ENCODE results near the gene RTP2. TPM values are rescaled to one million over a fixed set of nuclear protein-coding genes. Genes with fewer than 3 reads are reported as not detected.

Gene RTP2
- total and polyA plus RNA-seq, 2 donors (not counting 1 experiment from before 2014, with no cell fraction given), result not detected

- Histone ChIP-seq H3K4me3 (ENCODE audit: control extremely low read depth in 1 of 5, extremely low read depth in 1 of 5, insufficient read depth in 1 of 5, low read depth in 2 of 5, low read length in 4 of 5) (no peak overlapping the region), H2AFZ (ENCODE audit: insufficient read depth, low read depth, low read length, poor library complexity, severe bottlenecking) (no peak overlapping the region), H3K36me3 (replicated peaks in 1 of 2; ENCODE audit: control extremely low read depth in 1 of 2, control insufficient read depth in 1 of 2, extremely low read depth in 1 of 2, insufficient read depth in 2 of 2, low read length in 1 of 2) (peaks cover 2 to 45% of the 10 kb centered on the region in 2 experiments), H3K4me2 (replicated peaks; ENCODE audit: low read depth, low read length, poor library complexity, severe bottlenecking) (no peak overlapping the region), H3K27ac (ENCODE audit: low read length in 2 of 2) (no peak overlapping the region), H4K20me1 (ENCODE audit: control insufficient read depth, insufficient read depth, low read length, poor library complexity, severe bottlenecking) (no peaks in the 10 kb centered on the region), H3K9me3 (ENCODE audit: control extremely low read depth in 1 of 3, control insufficient read depth in 2 of 3, insufficient read depth in 1 of 3, low read length in 2 of 3) (no peaks in the 10 kb centered on the region), H3K4me1 (ENCODE audit: control insufficient read depth in 2 of 2, insufficient read depth in 2 of 2, low read length in 2 of 2) (no peaks in the 10 kb centered on the region), H3K27me3 (replicated peaks in 1 of 4; ENCODE audit: control extremely low read depth in 1 of 4, control insufficient read depth in 3 of 4, insufficient read depth in 4 of 4, low read length in 3 of 4) (no peaks in the 10 kb centered on the region), H3K9ac (ENCODE audit: low read length) (no peak overlapping the region), H3K79me2 (ENCODE audit: control insufficient read depth, insufficient read depth, low read length) (no peaks in the 10 kb centered on the region)
- no peaks in the 10 kb centered on the region for H3K4me1 Mint-ChIP-seq
- no peaks in the 10 kb centered on the region for H3K9me3 Mint-ChIP-seq (ENCODE audit: insufficient read depth)
- ChIA-PET CTCF (interaction anchor here (0.5 to 3.9 kb wide), 5 partner anchors 9 to 1233 kb away, joined by 3 to 15 read pairs (median 3); no protein-coding TSS in a partner anchor), POLR2A (no interaction called here)
- H3K27me3 Mint-ChIP-seq, result no peaks in the 10 kb centered on the region
- no peak overlapping the region for H3K27ac Mint-ChIP-seq
- ATAC-seq (ENCODE audit: low read depth), result no peak
- TF ChIP-seq CTCF (IDR thresholded peaks at IDR 0.05), result no peak
- TF ChIP-seq EZH2 (IDR thresholded peaks at IDR 0.05; ENCODE audit: borderline replicate concordance, insufficient read depth, low read depth, low read length, poor library complexity, severe bottlenecking), result no peak
- intact Hi-C loops (cut with micrococcal nuclease), result no loop called here
- WGBS (ENCODE audit: insufficient coverage), result 98% methylated on average over 6 of the region's 8 CpGs
- no peak overlapping the region for H3K4me3 Mint-ChIP-seq
- DNase-seq, result no peak
Observed at GRCh38 chr3:187721055-187721454, 18.7 kb upstream of the RTP2 start.

- Histone ChIP-seq H2AFZ (ENCODE audit: insufficient read depth, low read depth, low read length, poor library complexity, severe bottlenecking) (no peak overlapping the region), H3K4me2 (replicated peaks; ENCODE audit: low read depth, low read length, poor library complexity, severe bottlenecking) (no peak overlapping the region), H3K4me3 (ENCODE audit: control extremely low read depth in 1 of 5, extremely low read depth in 1 of 5, insufficient read depth in 1 of 5, low read depth in 2 of 5, low read length in 4 of 5) (no peak overlapping the region), H3K4me1 (ENCODE audit: control insufficient read depth in 2 of 2, insufficient read depth in 2 of 2, low read length in 2 of 2) (no peaks in the 10 kb centered on the region), H3K9me3 (ENCODE audit: control extremely low read depth in 1 of 3, control insufficient read depth in 2 of 3, insufficient read depth in 1 of 3, low read length in 2 of 3) (no peaks in the 10 kb centered on the region), H3K9ac (ENCODE audit: low read length) (no peak overlapping the region), H3K36me3 (replicated peaks in 1 of 2; ENCODE audit: control extremely low read depth in 1 of 2, control insufficient read depth in 1 of 2, extremely low read depth in 1 of 2, insufficient read depth in 2 of 2, low read length in 1 of 2) (peaks cover 2 to 38% of the 10 kb centered on the region in 2 experiments), H4K20me1 (ENCODE audit: control insufficient read depth, insufficient read depth, low read length, poor library complexity, severe bottlenecking) (no peaks in the 10 kb centered on the region), H3K79me2 (ENCODE audit: control insufficient read depth, insufficient read depth, low read length) (no peaks in the 10 kb centered on the region), H3K27me3 (replicated peaks in 1 of 4; ENCODE audit: control extremely low read depth in 1 of 4, control insufficient read depth in 3 of 4, insufficient read depth in 4 of 4, low read length in 3 of 4) (no peaks in the 10 kb centered on the region), H3K27ac (ENCODE audit: low read length in 2 of 2) (no peak overlapping the region)
- H3K4me1 Mint-ChIP-seq, result no peaks in the 10 kb centered on the region
- ChIA-PET POLR2A (no interaction called here), CTCF (interaction anchor here (1.6 to 11.0 kb wide), 4 partner anchors 12 to 1234 kb away, joined by 3 to 184 read pairs (median 28); no protein-coding TSS in a partner anchor)
- ATAC-seq (ENCODE audit: low read depth) (no peak), DNase-seq (no peak)
- H3K27me3 Mint-ChIP-seq, result no peaks in the 10 kb centered on the region
- H3K4me3 Mint-ChIP-seq, result no peak overlapping the region
- no CpG with 5 or more reads among the region's 2 CpGs for WGBS (ENCODE audit: insufficient coverage)
- intact Hi-C loops (cut with micrococcal nuclease), result no loop called here
- H3K27ac Mint-ChIP-seq, result no peak overlapping the region
- no peak for TF ChIP-seq CTCF (IDR thresholded peaks at IDR 0.05)
- H3K9me3 Mint-ChIP-seq (ENCODE audit: insufficient read depth), result no peaks in the 10 kb centered on the region
Observed at GRCh38 chr3:187720337-187720670, 17.9 kb upstream of the RTP2 start.

Measured in B cell (primary cell).